Bronchial epithelial cell (primary cell): Measurements from ENCODE around the gene EML4. TPM values are rescaled to one million over a fixed set of nuclear protein-coding genes. Genes with fewer than 3 reads are reported as not detected.
A peak's percentile ranks its signal among the peaks of the same experiment; 100 is the strongest.

Source experiments
- DNase-seq: peaks from one replicate; pipeline ENCODE4 v3.0.0-alpha.2; 2010; ENCODE audit warnings: low read depth
- FAIRE-seq: peaks from 2 replicates; lab custom pipeline; 2011; peaks lifted over from hg19 to GRCh38; lab: Jason Lieb, UNC
- H3K27me3 ChIP-seq: 2 replicates; pipeline ENCODE4 v1.5.1; 2011; ENCODE audit warnings: low read length; ENCODE audit not compliant: control insufficient read depth, insufficient read depth
- H3K36me3 ChIP-seq: 2 replicates; pipeline ENCODE4 v1.5.1; 2011; ENCODE audit warnings: low read length; ENCODE audit not compliant: control insufficient read depth, insufficient read depth
- H3K4me3 ChIP-seq: 2 replicates; pipeline ENCODE4 v1.5.1; 2011; ENCODE audit warnings: mild to moderate bottlenecking, low read depth, low read length, control low read depth
- total RNA-seq: library from RNA; depleted of rRNA; stranded (reverse); fragments of >200 nt; gene quantifications from 2 replicates; pipeline ENCODE4 v1.2.1, GENCODE V29; 2014
- TF ChIP-seq, protein P1 (sequence below): IDR thresholded peaks from 2 replicates; pipeline ENCODE4 v1.5.1; 2011; ENCODE audit warnings: mild to moderate bottlenecking, moderate library complexity, low read length, control low read depth, inconsistent platforms; ENCODE audit not compliant: insufficient read depth, severe bottlenecking

EML4 gene
- total RNA-seq, 1 donor from 2014 or later = 26.3 TPM

DNA sequence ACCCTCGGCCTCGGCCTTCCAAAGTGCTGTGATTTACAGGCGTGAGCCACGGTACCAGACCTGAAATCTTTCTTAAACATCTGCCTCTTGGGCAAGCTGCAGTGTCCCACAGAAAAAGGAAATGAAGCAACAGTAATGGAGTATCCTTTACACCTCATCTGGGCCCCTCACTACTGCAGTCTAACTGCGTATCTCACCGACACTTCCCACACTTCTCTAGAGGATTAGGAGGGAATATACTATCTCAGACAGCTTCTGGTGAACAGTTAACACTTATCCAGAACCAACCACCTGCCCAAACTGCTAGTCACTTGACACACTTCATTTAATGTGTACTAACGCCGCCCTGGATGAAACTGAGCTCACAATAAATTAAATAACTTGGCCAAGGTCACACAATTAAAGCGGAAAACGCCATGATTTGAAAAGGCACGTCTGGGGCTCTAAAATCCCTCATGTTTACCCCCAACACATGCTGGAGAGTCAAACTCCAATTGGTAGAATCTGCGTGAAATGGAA, 190.9 kb downstream of the EML4 start:
- FAIRE-seq (no peak), DNase-seq (peak; percentile 36)
- TF ChIP-seq, protein P1, sequence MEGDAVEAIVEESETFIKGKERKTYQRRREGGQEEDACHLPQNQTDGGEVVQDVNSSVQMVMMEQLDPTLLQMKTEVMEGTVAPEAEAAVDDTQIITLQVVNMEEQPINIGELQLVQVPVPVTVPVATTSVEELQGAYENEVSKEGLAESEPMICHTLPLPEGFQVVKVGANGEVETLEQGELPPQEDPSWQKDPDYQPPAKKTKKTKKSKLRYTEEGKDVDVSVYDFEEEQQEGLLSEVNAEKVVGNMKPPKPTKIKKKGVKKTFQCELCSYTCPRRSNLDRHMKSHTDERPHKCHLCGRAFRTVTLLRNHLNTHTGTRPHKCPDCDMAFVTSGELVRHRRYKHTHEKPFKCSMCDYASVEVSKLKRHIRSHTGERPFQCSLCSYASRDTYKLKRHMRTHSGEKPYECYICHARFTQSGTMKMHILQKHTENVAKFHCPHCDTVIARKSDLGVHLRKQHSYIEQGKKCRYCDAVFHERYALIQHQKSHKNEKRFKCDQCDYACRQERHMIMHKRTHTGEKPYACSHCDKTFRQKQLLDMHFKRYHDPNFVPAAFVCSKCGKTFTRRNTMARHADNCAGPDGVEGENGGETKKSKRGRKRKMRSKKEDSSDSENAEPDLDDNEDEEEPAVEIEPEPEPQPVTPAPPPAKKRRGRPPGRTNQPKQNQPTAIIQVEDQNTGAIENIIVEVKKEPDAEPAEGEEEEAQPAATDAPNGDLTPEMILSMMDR = no peak
- no peaks in the 10 kb centered on the region for H3K36me3 ChIP-seq
- H3K27me3 ChIP-seq = no peaks in the 10 kb centered on the region
- H3K4me3 ChIP-seq = peak overlapping the region; percentile 98

DNA sequence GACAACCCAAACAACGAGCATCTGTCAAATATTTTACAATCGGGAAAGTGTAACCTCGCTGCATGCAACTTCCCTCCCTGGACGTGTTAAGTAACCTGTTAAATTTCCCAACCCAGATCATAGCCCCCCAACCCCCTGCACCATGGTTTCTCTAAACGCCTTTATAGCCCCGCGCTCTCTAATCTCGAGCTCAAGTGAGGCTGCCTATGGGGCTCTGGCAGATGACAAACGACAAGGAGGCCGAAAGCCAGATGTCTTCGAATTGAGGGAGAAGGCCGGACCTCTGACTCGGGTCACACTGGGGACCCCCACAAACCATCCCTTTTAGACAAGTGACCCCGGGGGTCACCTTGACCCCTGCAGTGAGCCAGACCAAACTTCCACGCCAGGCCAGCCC, 191.3 kb downstream of the EML4 start:
- H3K27me3 ChIP-seq = no peaks in the 10 kb centered on the region
- TF ChIP-seq, protein P1 = no peak
- FAIRE-seq (no peak), DNase-seq (no peak)
- H3K36me3 ChIP-seq = no peaks in the 10 kb centered on the region
- H3K4me3 ChIP-seq = peak overlapping the region; percentile 98

DNA sequence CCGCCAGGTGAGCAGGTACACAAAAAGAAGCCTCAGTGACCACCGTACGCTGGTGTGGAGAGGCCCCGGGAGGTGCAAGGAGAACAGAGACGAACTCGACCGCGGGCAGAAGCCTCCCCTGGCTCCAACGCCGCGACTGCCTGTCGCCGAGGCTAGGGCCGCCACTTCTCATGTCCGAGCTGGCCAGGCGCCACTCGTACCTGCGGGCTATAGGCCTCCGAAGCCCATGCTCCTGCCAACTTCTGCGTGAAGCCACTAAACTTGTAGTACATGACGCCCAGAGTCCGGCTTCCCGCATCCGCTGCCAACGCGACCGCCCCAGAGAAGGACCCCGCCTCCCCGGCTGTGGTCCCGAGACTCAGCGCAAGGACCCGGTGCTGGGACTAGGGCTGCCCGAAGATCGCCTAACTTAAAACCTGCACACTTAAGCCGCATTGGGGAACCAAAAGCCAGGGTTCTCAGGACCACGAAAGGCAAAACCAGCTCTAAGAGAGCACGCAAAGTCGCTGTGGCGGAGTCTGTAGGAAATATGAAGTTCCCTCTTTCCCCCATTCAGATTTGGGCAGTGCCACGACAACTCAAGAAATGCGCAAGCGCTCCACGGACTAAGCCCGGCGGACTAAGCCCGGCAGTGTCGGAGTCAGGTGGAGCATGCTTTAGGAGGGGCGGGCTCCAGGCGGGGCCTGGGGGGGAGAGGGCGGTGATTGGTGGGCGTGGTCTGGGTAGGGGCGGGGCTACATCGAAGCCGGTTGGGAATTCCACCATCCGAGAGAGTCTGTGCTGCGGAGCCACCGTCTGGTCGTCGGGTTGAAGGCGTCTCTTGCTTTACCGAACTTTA, 192.0 kb downstream of the EML4 start, which contains the start of gene COX7A2L:
COX7A2L (minus strand) TSS at position 328 of the 838 bp plus-strand sequence; CDS start at position 272, 56 bp downstream.
- peak within 1 kb of the TSS; percentile 98 for H3K4me3 ChIP-seq
- DNase-seq = peak; percentile 87
- FAIRE-seq = no peak
- no peaks in the 10 kb centered on the region for H3K36me3 ChIP-seq
- no peaks in the 10 kb centered on the region for H3K27me3 ChIP-seq
- TF ChIP-seq, protein P1 = peak; percentile 30

DNA sequence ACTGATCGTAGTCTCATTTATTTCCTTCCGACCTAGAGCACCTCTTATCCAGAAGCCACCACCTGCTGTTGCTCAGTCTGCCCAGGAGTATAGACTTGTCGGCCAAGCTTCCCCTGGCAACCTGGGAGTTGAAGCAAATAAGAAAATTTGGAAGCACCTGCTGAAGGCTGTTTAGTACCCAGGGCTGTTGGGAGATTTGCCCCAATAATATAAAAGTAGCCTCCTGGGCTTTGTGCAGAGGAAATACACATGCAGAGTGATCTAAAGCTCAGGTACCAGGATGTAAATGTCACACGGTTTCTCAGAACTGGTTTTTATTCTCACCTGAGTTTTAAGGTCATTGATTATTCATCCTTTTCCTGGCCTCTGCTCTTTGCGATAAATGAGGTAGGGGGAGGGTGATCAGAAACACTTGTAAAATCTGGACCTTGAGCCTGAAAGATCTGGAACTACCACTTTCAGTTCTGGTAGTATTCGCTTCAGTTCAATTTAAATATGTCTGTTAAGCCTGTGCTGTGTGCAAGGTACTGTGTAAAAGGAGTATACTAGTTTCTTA, 192.7 kb downstream of the EML4 start:
- Histone ChIP-seq H3K27me3 (no peaks in the 10 kb centered on the region), H3K4me3 (peak overlapping the region; percentile 16), H3K36me3 (no peaks in the 10 kb centered on the region)
- no peak for DNase-seq
- FAIRE-seq = no peak
- TF ChIP-seq, protein P1 = no peak

DNA sequence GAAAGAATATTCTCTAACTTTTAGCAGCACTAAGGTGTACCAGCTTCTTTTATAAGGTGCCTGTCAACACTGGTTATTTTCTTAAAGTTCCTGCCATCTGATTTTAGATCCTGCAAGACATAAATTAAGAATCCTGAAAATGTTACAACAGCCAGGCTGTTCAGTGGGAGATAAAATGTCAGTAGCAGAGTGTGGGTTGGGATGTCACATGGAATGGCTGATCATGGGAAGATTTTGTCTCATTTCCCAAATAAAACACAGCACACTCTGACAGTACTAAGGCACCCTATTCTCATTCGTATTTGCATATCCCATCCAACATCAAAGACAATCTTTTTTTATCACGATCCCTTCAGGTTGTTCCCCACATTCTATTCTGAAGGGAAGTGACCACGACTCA, 194.3 kb downstream of the EML4 start:
- TF ChIP-seq, protein P1 = no peak
- Histone ChIP-seq H3K36me3 (no peaks in the 10 kb centered on the region), H3K27me3 (no peaks in the 10 kb centered on the region), H3K4me3 (no peak overlapping the region)
- DNase-seq = no peak
- FAIRE-seq = no peak
